Activated CD4-positive, alpha-beta memory T cell treated with anti-CD3 and anti-CD28 coated beads, Interleukin-2, amount 10 ng/mL, durations not matched to agents 7 days and 5 days (primary cell): ENCODE results near the gene DEAF1. TPM values are rescaled to one million over a fixed set of nuclear protein-coding genes. Genes with fewer than 3 reads are reported as not detected.
"Not testable (repeated sequence)": the region's sequence is repeated elsewhere in the genome, so short reads cannot be mapped to it uniquely, and the experiment has no call there.

Source experiments
- CTCF ChIA-PET: fragments of 350-600 bp; sonication (Branson Sonifier 250); formaldehyde crosslinking; loops from one replicate; lab custom pipeline; 2021; ENCODE audit warnings: antibody characterized with exemption, inconsistent platforms; lab: Charles Lee
- POLR2A ChIA-PET: fragments of 350-600 bp; sonication (Branson Sonifier 250); formaldehyde crosslinking; loops from one replicate; lab custom pipeline; 2021; ENCODE audit warnings: antibody characterized with exemption; lab: Charles Lee
- DNase-seq: peaks from one replicate; pipeline ENCODE4 v3.0.0-alpha.2; 2020
- H3K27ac Mint-ChIP-seq: one replicate; pipeline ENCODE4 v1.8.0; 2021; ENCODE audit warnings: mild to moderate bottlenecking, mixed read lengths
- H3K27me3 Mint-ChIP-seq: one replicate; pipeline ENCODE4 v1.8.0; 2021; ENCODE audit warnings: mixed read lengths
- H3K36me3 Mint-ChIP-seq: one replicate; pipeline ENCODE4 v1.8.0; 2021; ENCODE audit warnings: low read depth, mixed read lengths
- H3K4me1 Mint-ChIP-seq: one replicate; pipeline ENCODE4 v1.8.0; 2021; ENCODE audit warnings: mixed read lengths
- H3K4me3 Mint-ChIP-seq: one replicate; pipeline ENCODE4 v1.8.0; 2021; ENCODE audit warnings: mild to moderate bottlenecking, mixed read lengths
- H3K9me3 Mint-ChIP-seq: one replicate; pipeline ENCODE4 v1.8.0; 2021; ENCODE audit warnings: mixed read lengths
- total RNA-seq, 2 experiments: library from RNA; stranded (reverse); gene quantifications; one replicate each; pipeline ENCODE4 v1.2.3, GENCODE V29; 2021

Gene DEAF1
- total RNA-seq, 2 experiments from 2014 or later: 33.0 to 34.2 TPM

DNA sequence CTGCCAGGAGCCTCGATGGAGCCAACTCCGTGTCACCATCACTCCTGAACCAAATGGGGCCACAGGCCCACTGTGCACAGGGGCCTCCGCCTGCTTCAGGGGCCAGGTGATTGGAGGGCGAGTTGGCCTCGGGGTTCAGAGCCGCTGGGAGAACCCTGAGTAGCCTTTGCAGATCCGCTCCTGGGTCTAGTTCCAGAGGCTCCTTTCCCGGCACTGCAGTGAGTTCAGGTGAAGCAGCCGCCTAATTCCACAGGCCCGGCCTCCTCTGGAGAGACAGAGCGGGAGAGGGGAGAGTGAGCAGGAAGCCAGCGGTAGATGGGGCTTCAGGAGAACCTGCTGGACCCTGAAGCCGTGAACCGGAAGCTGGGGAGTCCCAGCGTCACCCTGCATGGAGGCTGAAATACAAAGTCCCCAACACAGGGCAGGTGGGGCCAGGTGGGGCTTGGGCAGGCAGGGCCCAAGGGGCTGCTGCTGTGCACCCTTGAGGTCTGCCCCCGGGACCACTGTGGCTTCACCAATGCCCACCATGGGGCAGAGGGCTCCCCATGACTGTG lies 35.4 kb downstream of the DEAF1 start:
- H3K27ac Mint-ChIP-seq: no peak overlapping the region
- peaks cover 10% of the 10 kb centered on the region for H3K36me3 Mint-ChIP-seq
- POLR2A ChIA-PET: no interaction called here
- CTCF ChIA-PET: no interaction called here
- H3K27me3 Mint-ChIP-seq: no peaks in the 10 kb centered on the region
- no peak overlapping the region for H3K4me3 Mint-ChIP-seq
- no peaks in the 10 kb centered on the region for H3K4me1 Mint-ChIP-seq
- no peak for DNase-seq
- no peaks in the 10 kb centered on the region for H3K9me3 Mint-ChIP-seq

DNA sequence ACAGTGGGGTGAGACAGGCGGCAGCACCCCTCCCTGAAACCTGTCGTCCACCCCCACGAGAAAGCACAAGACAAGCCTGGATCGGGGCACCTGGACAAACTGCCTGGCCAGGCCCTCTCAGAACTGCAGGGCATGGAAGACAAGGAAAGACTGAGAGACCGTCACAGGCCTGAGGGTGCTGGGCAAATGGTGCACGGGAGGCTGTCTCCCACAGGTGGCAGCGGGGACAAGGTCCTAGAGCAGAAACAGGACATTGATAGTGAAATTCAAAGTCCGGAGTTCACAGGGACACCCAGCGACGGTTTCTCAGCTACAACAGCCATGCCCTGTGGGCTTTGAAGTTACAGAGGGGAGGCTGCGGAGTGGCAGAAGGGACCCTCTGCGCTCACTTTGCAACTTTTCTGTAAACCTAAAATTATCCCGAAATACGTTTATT lies 37.3 kb downstream of the DEAF1 start:
- POLR2A ChIA-PET: no interaction called here
- H3K9me3 Mint-ChIP-seq: no peaks in the 10 kb centered on the region
- no peak overlapping the region for H3K27ac Mint-ChIP-seq
- H3K4me1 Mint-ChIP-seq: no peaks in the 10 kb centered on the region
- no peaks in the 10 kb centered on the region for H3K27me3 Mint-ChIP-seq
- CTCF ChIA-PET: no interaction called here
- peaks cover 7% of the 10 kb centered on the region for H3K36me3 Mint-ChIP-seq
- no peak for DNase-seq
- no peak overlapping the region for H3K4me3 Mint-ChIP-seq

DNA sequence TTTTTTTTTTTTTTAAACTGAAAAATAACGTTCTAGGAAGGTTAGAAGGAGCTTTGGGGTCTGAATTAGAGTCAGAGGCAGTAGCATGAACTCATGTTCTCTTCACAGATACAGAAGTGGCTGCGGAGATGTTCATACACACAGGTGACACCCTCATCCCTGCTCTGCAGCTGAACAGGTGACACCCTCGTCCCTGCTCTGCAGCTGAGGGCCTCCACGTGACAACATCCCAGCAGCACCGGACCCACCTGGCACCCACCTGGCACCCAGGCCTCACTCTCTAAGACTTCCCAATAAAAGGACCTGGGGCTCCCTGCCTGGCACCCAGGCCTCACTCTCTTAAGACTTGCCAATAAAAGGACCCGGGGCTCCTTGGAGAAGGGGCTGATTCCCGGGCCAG lies 38.2 kb downstream of the DEAF1 start:
- H3K9me3 Mint-ChIP-seq: no peaks in the 10 kb centered on the region
- H3K4me3 Mint-ChIP-seq: no peak overlapping the region
- peaks cover 5% of the 10 kb centered on the region for H3K36me3 Mint-ChIP-seq
- CTCF ChIA-PET: no interaction called here
- POLR2A ChIA-PET: no interaction called here
- no peaks in the 10 kb centered on the region for H3K4me1 Mint-ChIP-seq
- no peak overlapping the region for H3K27ac Mint-ChIP-seq
- no peak for DNase-seq
- no peaks in the 10 kb centered on the region for H3K27me3 Mint-ChIP-seq

DNA sequence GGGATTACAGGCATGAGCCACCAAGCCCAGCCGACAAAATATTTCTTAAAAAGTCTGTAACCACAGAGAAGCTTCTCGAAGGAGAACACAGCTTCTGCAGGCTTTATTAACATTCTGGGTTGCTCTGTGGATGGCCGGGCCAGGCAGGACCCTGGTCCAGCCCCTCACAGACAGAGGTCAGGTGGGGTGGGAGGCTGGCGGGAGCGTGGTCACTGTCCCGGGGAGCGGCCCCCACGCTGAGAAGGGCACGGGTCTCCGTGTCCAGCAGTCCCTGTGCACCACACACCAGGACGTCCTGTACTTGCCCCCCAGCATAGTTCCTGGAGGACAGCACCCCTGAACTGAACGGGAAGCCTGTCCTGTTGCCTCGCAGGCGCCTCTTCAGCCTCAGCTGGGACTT lies 38.6 kb downstream of the DEAF1 start:
- H3K27me3 Mint-ChIP-seq: no peaks in the 10 kb centered on the region
- H3K36me3 Mint-ChIP-seq: peaks cover 5% of the 10 kb centered on the region
- no peak for DNase-seq
- CTCF ChIA-PET: no interaction called here
- POLR2A ChIA-PET: no interaction called here
- H3K4me1 Mint-ChIP-seq: no peaks in the 10 kb centered on the region
- no peak overlapping the region for H3K27ac Mint-ChIP-seq
- H3K4me3 Mint-ChIP-seq: no peak overlapping the region
- H3K9me3 Mint-ChIP-seq: no peaks in the 10 kb centered on the region

DNA sequence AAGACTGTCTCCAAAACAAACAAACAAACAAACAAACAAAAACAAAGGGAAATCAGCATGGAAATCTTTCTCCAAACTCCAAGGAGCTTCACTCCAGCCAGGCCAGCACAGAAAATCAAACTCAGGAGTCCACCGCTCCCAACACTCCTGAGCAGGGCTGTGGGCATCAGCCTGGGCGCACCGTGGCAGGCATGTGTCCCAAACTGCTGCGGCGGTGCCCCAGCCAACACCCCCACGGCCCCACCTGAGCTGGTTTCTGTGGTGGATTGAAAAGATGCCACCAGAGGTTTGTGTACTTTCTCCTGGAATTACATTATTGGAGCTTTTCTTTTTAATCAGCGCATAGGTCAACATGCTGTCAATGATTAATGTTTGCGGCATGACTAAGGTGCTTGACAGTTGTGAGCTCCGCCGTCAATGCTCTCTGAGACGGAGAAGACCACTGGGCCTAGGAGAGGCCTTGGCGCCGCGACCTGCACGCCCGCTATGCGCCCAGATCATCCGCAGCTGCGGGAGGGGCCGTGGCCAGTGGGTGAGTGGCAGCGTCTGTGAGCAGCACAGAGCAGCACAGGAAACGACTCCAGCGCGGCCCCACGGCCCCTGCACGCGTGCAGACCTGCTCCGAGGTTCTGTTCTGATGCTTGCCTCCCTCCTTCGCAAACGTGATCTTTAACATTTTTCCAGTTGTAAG lies 39.8 kb downstream of the DEAF1 start:
- Mint-ChIP-seq H3K36me3 (peaks cover 5% of the 10 kb centered on the region), H3K27me3 (no peaks in the 10 kb centered on the region), H3K9me3 (no peaks in the 10 kb centered on the region), H3K4me3 (no peak overlapping the region), H3K4me1 (no peaks in the 10 kb centered on the region), H3K27ac (no peak overlapping the region)
- POLR2A ChIA-PET: no interaction called here
- CTCF ChIA-PET: interaction anchor here (0.8 to 1.7 kb wide), 2 partner anchors 40 to 101 kb away, joined by 4 to 6 read pairs; partner anchors contain the start of genes DEAF1 and TMEM80
- no peak for DNase-seq

DNA sequence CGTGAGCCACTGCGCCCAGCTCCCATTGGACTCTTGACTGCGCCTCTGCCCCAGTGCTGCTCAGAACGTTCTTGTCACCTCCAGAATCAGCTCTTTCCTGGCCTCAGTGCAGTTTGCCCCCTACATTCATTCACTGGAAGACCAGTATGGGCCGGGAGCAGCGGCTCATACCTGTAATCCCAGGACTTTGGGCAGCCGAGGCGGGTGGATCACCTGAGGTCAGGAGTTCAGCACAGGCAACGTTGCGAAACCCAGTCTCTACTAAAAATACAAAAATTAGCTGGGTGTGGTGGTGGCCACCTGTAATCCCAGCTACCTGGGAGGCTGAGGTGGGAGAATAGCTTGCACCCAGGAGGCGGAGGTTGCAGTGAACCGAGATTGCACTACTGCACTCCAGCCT lies 40.6 kb downstream of the DEAF1 start:
- H3K36me3 Mint-ChIP-seq, H3K9me3 Mint-ChIP-seq, H3K27me3 Mint-ChIP-seq, H3K4me3 Mint-ChIP-seq, H3K4me1 Mint-ChIP-seq, H3K27ac Mint-ChIP-seq, DNase-seq, POLR2A ChIA-PET: not testable (repeated sequence)
- CTCF ChIA-PET: interaction anchor here (1.7 kb wide), 1 partner anchor 100 kb away, joined by 6 read pairs; no protein-coding TSS in a partner anchor

DNA sequence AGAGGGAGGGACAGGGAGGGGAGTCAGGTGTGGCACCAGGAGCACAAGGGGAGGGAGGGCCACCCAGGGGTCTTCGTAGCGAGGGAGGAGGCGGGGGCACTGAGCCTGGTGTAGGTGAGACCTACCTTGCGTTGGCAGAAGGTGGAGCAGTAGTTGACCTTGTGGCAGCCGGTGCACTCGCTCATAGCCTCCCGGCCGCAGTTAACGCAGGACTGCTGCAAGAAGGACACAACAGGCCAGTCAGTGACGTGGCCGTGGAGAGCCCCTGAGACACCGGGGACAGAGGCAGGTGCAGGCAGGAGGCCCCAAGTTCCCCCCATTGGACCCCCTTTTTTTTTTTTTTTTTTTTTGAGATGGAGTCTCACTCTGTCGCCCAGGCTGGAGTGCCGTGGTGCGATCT lies 41.2 kb downstream of the DEAF1 start:
- no peak overlapping the region for H3K4me3 Mint-ChIP-seq
- POLR2A ChIA-PET: no interaction called here
- DNase-seq: no peak
- H3K27ac Mint-ChIP-seq: no peak overlapping the region
- H3K36me3 Mint-ChIP-seq: peaks cover 2% of the 10 kb centered on the region
- CTCF ChIA-PET: no interaction called here
- no peaks in the 10 kb centered on the region for H3K4me1 Mint-ChIP-seq
- no peaks in the 10 kb centered on the region for H3K27me3 Mint-ChIP-seq
- H3K9me3 Mint-ChIP-seq: no peaks in the 10 kb centered on the region

DNA sequence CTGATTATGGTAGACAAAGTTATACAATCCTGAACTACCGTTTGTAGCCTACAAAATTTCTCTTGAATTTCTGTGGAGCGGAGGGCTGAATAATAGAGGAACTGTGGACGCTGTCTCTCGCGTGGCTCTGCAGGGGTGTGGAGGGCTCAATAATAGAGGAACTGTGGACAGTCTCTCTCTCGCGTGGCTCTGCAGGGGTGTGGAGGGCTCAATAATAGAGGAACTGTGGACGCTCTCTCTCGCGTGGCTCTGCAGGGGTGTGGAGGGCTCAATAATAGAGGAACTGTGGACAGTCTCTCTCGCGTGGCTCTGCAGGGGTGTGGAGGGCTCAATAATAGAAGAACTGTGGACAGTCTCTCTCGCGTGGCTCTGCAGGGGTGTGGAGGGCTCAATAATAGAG lies 41.9 kb downstream of the DEAF1 start:
- H3K27ac Mint-ChIP-seq, H3K27me3 Mint-ChIP-seq, H3K4me1 Mint-ChIP-seq, CTCF ChIA-PET, H3K9me3 Mint-ChIP-seq, H3K36me3 Mint-ChIP-seq, POLR2A ChIA-PET, DNase-seq, H3K4me3 Mint-ChIP-seq: not testable (repeated sequence)

DNA sequence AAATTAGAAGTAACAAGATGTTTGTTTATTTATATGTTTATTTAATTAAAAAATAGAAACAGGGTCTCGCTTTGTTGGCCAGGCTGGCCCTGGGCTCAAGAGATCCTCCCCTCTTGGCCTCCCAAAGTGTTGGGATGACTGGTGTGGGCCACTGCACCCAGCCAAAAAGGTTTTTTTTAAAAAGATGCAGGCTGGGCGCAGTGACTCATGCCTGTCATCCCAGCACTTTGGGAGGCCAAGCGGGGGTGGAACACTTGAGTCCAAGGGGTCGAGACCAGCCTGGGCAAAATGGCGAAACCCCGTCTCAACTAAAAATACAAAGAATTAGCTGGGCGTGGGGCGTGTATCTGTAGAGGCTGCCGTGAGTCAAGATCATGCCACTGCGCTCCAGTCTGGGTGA lies 44.5 kb downstream of the DEAF1 start:
- Mint-ChIP-seq H3K27ac (no peak overlapping the region), H3K4me3 (no peak overlapping the region), H3K36me3 (peaks cover 4% of the 10 kb centered on the region), H3K9me3 (no peaks in the 10 kb centered on the region), H3K27me3 (no peaks in the 10 kb centered on the region), H3K4me1 (no peaks in the 10 kb centered on the region)
- DNase-seq: no peak
- ChIA-PET POLR2A (no interaction called here), CTCF (no interaction called here)

DNA sequence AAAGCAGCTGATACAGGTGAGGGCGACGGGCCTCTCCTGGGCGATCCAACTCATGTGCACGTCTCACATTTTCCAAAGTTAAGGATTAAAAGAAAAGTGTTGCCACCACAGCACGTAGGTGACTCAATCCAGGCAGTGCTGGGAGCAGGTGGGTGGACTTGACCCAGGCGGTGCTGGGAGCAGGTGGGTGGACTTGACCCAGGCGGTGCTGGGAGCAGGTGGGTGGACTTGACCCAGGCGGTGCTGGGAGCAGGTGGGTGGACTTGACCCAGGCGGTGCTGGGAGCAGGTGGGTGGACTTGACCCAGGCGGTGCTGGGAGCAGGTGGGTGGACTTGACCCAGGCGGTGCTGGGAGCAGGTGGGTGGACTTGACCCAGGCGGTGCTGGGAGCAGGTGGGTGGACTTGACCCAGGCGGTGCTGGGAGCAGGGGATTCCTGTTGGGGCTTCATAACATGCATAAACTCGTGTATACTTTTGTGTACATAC lies 47.3 kb downstream of the DEAF1 start:
- H3K4me3 Mint-ChIP-seq, H3K27ac Mint-ChIP-seq, H3K27me3 Mint-ChIP-seq, CTCF ChIA-PET, H3K9me3 Mint-ChIP-seq, H3K36me3 Mint-ChIP-seq, POLR2A ChIA-PET, DNase-seq, H3K4me1 Mint-ChIP-seq: not testable (repeated sequence)

DNA sequence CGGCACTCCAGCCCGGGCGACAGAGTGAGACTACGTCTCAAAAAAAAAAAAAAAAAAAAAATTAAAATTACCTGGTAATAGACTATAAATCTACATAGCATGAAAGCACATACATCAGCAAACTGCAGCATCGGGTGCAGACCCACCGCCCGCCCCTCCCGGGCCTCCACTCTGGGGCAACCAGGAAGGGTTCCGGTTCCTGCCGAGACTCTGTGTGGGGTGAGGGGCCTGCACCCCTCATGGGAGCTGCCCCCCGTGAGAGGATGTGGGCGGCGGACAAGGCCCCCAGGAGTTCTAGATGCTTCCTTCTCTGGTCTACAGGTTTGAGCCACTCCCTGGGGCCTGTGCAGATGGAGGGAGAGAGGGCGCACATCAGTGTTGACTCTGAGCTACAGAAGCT lies 48.8 kb downstream of the DEAF1 start:
- no peak overlapping the region for H3K4me3 Mint-ChIP-seq
- peaks cover 4% of the 10 kb centered on the region for H3K36me3 Mint-ChIP-seq
- H3K27me3 Mint-ChIP-seq: peaks cover 2% of the 10 kb centered on the region
- POLR2A ChIA-PET: interaction anchor here (1.0 to 1.1 kb wide), 2 partner anchors 31 to 49 kb away, joined by 3 read pairs; partner anchors contain the start of genes DEAF1 and IRF7
- no peaks in the 10 kb centered on the region for H3K4me1 Mint-ChIP-seq
- DNase-seq: no peak
- H3K27ac Mint-ChIP-seq: no peak overlapping the region
- CTCF ChIA-PET: no interaction called here
- H3K9me3 Mint-ChIP-seq: no peaks in the 10 kb centered on the region

DNA sequence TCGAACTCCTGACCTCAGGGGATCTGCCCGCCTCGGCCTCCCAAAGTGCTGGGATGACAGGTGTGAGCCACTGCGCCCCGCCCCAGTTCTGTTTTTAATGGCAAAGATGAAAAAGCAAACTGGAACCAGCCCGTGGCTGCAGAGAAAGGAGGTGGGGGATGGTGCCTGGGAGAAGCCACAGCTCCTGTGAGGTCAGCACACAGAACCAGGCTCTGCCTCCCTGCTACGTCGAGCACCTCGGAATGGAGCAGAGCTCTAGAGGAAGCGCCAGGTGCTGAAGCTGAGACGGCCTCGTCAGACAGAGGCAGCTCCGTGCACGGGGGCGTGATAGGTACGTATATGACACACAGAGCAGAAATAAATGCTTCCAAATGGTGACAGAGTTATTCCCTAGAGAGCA lies 49.5 kb downstream of the DEAF1 start:
- H3K4me3 Mint-ChIP-seq: no peak overlapping the region
- H3K36me3 Mint-ChIP-seq: peaks cover 4% of the 10 kb centered on the region
- CTCF ChIA-PET: no interaction called here
- no peak for DNase-seq
- no peaks in the 10 kb centered on the region for H3K9me3 Mint-ChIP-seq
- H3K27ac Mint-ChIP-seq: no peak overlapping the region
- H3K4me1 Mint-ChIP-seq: no peaks in the 10 kb centered on the region
- POLR2A ChIA-PET: interaction anchor here (1.0 to 1.1 kb wide), 2 partner anchors 30 to 50 kb away, joined by 3 read pairs; partner anchors contain the start of genes DEAF1 and IRF7
- H3K27me3 Mint-ChIP-seq: peaks cover 2% of the 10 kb centered on the region

DNA sequence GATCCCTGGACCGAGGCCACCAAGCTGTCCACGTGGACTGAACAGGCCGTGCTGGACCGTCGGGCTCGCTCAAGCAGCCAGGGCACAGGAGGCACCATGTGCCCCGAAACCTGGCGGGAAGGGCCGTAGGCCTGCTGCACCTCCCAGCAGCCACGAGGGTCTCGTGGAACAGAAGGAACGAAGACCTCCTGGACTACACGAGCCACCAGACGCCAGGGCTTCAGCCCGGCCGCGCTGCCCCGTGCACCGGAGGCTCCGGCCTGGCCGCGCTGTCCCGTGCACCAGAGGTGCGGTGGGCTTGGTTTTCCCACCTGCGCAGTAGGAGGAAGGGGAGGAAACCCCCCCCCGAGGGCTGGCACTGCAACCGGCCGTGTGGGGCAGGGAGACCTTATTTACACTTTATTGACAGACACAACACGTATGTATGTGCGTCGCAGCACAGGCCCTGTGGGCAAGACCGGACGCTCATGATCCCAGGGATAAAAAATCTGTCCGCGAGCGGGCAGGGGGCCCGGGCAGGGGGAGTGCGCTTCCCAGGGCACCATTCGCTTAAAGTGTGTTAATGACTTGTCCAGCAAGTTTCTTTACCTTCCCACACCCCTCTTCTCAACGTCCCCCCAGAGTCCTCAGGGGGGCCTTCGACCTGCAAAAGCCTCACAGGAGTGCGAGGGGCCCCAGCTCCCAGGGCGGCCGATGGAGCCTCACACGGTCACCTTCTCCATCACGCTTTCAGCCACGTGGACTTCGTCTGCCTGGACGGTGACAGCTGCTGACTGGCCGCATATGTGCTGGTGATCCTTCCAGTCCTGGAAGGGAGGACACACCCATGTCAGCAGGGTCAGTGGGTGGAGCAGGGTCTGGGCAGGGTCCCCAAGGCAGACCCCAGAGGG lies 50.9 kb downstream of the DEAF1 start:
- H3K4me1 Mint-ChIP-seq: no peaks in the 10 kb centered on the region
- POLR2A ChIA-PET: no interaction called here

More for the DNA sequence above, 50.9 kb downstream of the DEAF1 start:
- peaks cover 5% of the 10 kb centered on the region for H3K27me3 Mint-ChIP-seq
- H3K36me3 Mint-ChIP-seq: peaks cover 4% of the 10 kb centered on the region
- no peak for DNase-seq
- no peaks in the 10 kb centered on the region for H3K9me3 Mint-ChIP-seq
- CTCF ChIA-PET: no interaction called here
- H3K4me3 Mint-ChIP-seq: no peak overlapping the region
- no peak overlapping the region for H3K27ac Mint-ChIP-seq
